IMR-90 (cell line): ENCODE results near the gene ABCA2. TPM values are rescaled to one million over a fixed set of nuclear protein-coding genes. Genes with fewer than 3 reads are reported as not detected.

ENCODE experiments used
- ATAC-seq: fragments of 200-7000 bp; cut with Tn5 transposase; 2 replicates; pipeline ENCODE4 v1.9.1; 2020; ENCODE audit warnings: low read depth, mild to moderate bottlenecking, moderate library complexity
- BruUV-seq: library from RNA; stranded (reverse); fragments of 400-500 nt; replicated peaks from 2 replicates; lab custom pipeline; 2021; lab: Mats Ljungman, UMichigan
- CTCF ChIA-PET: fragments of 300-600 bp; formaldehyde crosslinking; extraction: SDS; loops from one replicate; lab custom pipeline; 2021; ENCODE audit warnings: antibody characterized with exemption; lab: Yijun Ruan, JAX
- POLR2A ChIA-PET: fragments of 300-600 bp; sonication (Branson Sonifier 250); formaldehyde crosslinking; loops from one replicate; lab custom pipeline; 2022; ENCODE audit warnings: antibody characterized with exemption; ENCODE audit not compliant: unreplicated experiment; lab: Charles Lee
- DNase-seq: peaks from one replicate; pipeline ENCODE4 v3.0.0; 2013
- H2AFZ ChIP-seq: replicated peaks from 2 replicates; pipeline ENCODE3; 2013; ENCODE audit warnings: low read length, mild to moderate bottlenecking; ENCODE audit not compliant: poor library complexity
- H2AK5ac ChIP-seq: 2 replicates; pipeline ENCODE4 v1.6.1; 2013; ENCODE audit warnings: low read depth, low read length, inconsistent platforms
- H2AK9ac ChIP-seq: replicated peaks from 2 replicates; pipeline ENCODE3; 2013; ENCODE audit warnings: mild to moderate bottlenecking, low read depth, low read length, moderate library complexity; ENCODE audit not compliant: poor library complexity
- H2BK120ac ChIP-seq: 2 replicates; pipeline ENCODE4 v1.6.1; 2013; ENCODE audit warnings: low read depth, low read length, inconsistent platforms
- H2BK15ac ChIP-seq: 3 replicates; pipeline ENCODE4 v1.6.1; 2013; ENCODE audit warnings: low read depth, low read length, inconsistent platforms
- H2BK20ac ChIP-seq: 2 replicates; pipeline ENCODE4 v1.6.1; 2013; ENCODE audit warnings: low read depth, mild to moderate bottlenecking, inconsistent platforms, low read length, moderate library complexity
- H2BK5ac ChIP-seq: 2 replicates; pipeline ENCODE4 v1.6.1; 2013; ENCODE audit warnings: mild to moderate bottlenecking, low read depth, low read length, inconsistent platforms; ENCODE audit not compliant: poor library complexity, severe bottlenecking
- H3K14ac ChIP-seq: replicated peaks from 2 replicates; pipeline ENCODE4 v1.6.1; 2013; ENCODE audit warnings: low read depth, low read length, inconsistent platforms
- H3K18ac ChIP-seq: 2 replicates; pipeline ENCODE4 v1.6.1; 2013; ENCODE audit warnings: low read depth, low read length, control low read depth
- H3K23ac ChIP-seq: 2 replicates; pipeline ENCODE4 v1.6.1; 2013; ENCODE audit warnings: low read depth, low read length, inconsistent platforms
- H3K27ac ChIP-seq: 2 replicates; pipeline ENCODE4 v1.5.1; 2013; ENCODE audit warnings: mild to moderate bottlenecking, control low read depth, low read length; ENCODE audit not compliant: insufficient read depth
- H3K27me3 ChIP-seq: 2 replicates; pipeline ENCODE4 v1.6.1; 2013; ENCODE audit warnings: low read length; ENCODE audit not compliant: control insufficient read depth, insufficient read depth
- H3K36me3 ChIP-seq: 2 replicates; pipeline ENCODE4 v1.6.1; 2013; ENCODE audit warnings: low read length, mixed read lengths; ENCODE audit not compliant: control insufficient read depth, insufficient read depth
- H3K4ac ChIP-seq: 2 replicates; pipeline ENCODE4 v1.6.1; 2013; ENCODE audit warnings: low read depth, low read length, inconsistent platforms
- H3K4me1 ChIP-seq: 2 replicates; pipeline ENCODE4 v1.6.1; 2013; ENCODE audit warnings: low read length, mixed read lengths; ENCODE audit not compliant: control insufficient read depth, insufficient read depth
- H3K4me2 ChIP-seq: 2 replicates; pipeline ENCODE4 v1.6.1; 2013; ENCODE audit warnings: low read depth, mild to moderate bottlenecking, control low read depth, low read length, moderate library complexity
- H3K4me3 ChIP-seq: 2 replicates; pipeline ENCODE4 v1.5.1; 2013; ENCODE audit warnings: low read depth, mild to moderate bottlenecking, control low read depth, low read length, moderate library complexity; ENCODE audit not compliant: insufficient read depth
- H3K56ac ChIP-seq: 2 replicates; pipeline ENCODE4 v1.6.1; 2013; ENCODE audit warnings: low read length, inconsistent platforms; ENCODE audit not compliant: insufficient read depth; ENCODE audit errors: extremely low read depth
- H3K79me1 ChIP-seq, 2 experiments: 2 replicates each; pipeline ENCODE4 v1.6.1; 2013; ENCODE audit warnings: low read length in 2 of 2, inconsistent platforms in 1 of 2, low read depth in 1 of 2
- H3K9ac ChIP-seq: 2 replicates; pipeline ENCODE4 v1.6.1; 2013; ENCODE audit warnings: low read depth, low read length, control low read depth
- H3K9me1 ChIP-seq: 2 replicates; pipeline ENCODE4 v1.6.1; 2013; ENCODE audit warnings: low read length, inconsistent platforms; ENCODE audit not compliant: insufficient read depth
- H3K9me3 ChIP-seq: 2 replicates; pipeline ENCODE4 v1.6.1; 2013; ENCODE audit warnings: low read length; ENCODE audit not compliant: control insufficient read depth, insufficient read depth
- H4K20me1 ChIP-seq: 2 replicates; pipeline ENCODE4 v1.6.1; 2013; ENCODE audit warnings: low read length, inconsistent platforms; ENCODE audit not compliant: insufficient read depth
- H4K5ac ChIP-seq: 2 replicates; pipeline ENCODE4 v1.6.1; 2013; ENCODE audit warnings: mild to moderate bottlenecking, low read depth, low read length, control low read depth
- H4K8ac ChIP-seq, 2 experiments: 2 replicates each; pipeline ENCODE4 v1.6.1; 2013; ENCODE audit warnings: low read depth in 2 of 2, low read length in 2 of 2, control low read depth in 1 of 2, inconsistent platforms in 1 of 2
- H4K91ac ChIP-seq: 2 replicates; pipeline ENCODE4 v1.6.1; 2013; ENCODE audit warnings: low read depth, low read length, inconsistent platforms; ENCODE audit not compliant: insufficient read depth
- CHD1 ChIP-seq: IDR thresholded peaks from 2 replicates; pipeline ENCODE4 v1.6.1; 2012; ENCODE audit warnings: low read depth, low read length, improper control_type of control experiment
- RCOR1 ChIP-seq: IDR thresholded peaks from 2 replicates; pipeline ENCODE4 v1.6.1; 2012; ENCODE audit warnings: mild to moderate bottlenecking, low read length, improper control_type of control experiment; ENCODE audit not compliant: insufficient replicate concordance
- USF2 ChIP-seq: fragments of 150-350 bp; IDR thresholded peaks from 2 replicates; pipeline ENCODE4 v1.6.1; 2017; ENCODE audit warnings: mild to moderate bottlenecking, antibody characterized with exemption, low read length, low read depth
- WGBS, 2 experiments: methylation state at CpG; one replicate each; pipeline versions ENCODE4 v1.1.5 to v1.1.7; 2013; ENCODE audit warnings: missing lambda C conversion rate in 2 of 2; ENCODE audit not compliant: insufficient read length in 1 of 2; ENCODE audit errors: extremely low coverage in 2 of 2; 5-methylcytosine and 5-hydroxymethylcytosine counted together
- dilution Hi-C: fragments of 300-500 bp; cut with HindIII; formaldehyde crosslinking; loops from one replicate; pipeline ENCODE4 v1.14.3; 2018; ENCODE audit warnings: low sequenced_read_pairs; ENCODE audit not compliant: unreplicated experiment
- in situ Hi-C: fragments of 300-500 bp; cut with MboI; formaldehyde crosslinking; loops from 3 replicates; pipeline ENCODE4 v1.14.3; 2019; ENCODE audit warnings: low sequenced_read_pairs, inconsistent platforms, mixed read lengths
- intact Hi-C: fragments of 100-400 bp; cut with micrococcal nuclease; formaldehyde crosslinking; loops from 2 replicates; pipeline ENCODE4 v1.10.0; 2022
- polyA plus RNA-seq, 3 experiments: library from polyadenylated mRNA; depleted of rRNA; stranded (reverse); fragments of >200 nt; gene quantifications; 2 replicates each; pipeline ENCODE4 v1.2.3, GENCODE V29; 2012; ENCODE audit warnings: low replicate concordance in 1 of 3
- total RNA-seq: library from RNA; depleted of rRNA; stranded (reverse); fragments of >200 nt; gene quantifications from 2 replicates; pipeline ENCODE4 v1.2.3, GENCODE V29; 2012

Gene ABCA2
- total and polyA plus RNA-seq, 2 of the 4 experiments (the other 2 are of a cell fraction), result 3.8 to 46.0 TPM

GRCh38 chr9:137006116-137007003 is 21.7 kb downstream of the ABCA2 start:
- in situ Hi-C loops, result no loop called here

More at GRCh38 chr9:137006116-137007003, 21.7 kb downstream of the ABCA2 start:
- peaks cover 13% of the 10 kb centered on the region for H3K36me3 ChIP-seq
- H2BK120ac ChIP-seq, result no peak overlapping the region
- H3K79me1 ChIP-seq, result no peaks in the 10 kb centered on the region
- peaks cover 8% of the 10 kb centered on the region for H4K20me1 ChIP-seq
- no peak overlapping the region for H3K4me3 ChIP-seq
- CTCF ChIA-PET, result interaction anchor here (0.6 kb wide), 1 partner anchor 22 kb away, joined by 3 read pairs; no protein-coding TSS in a partner anchor
- no peaks in the 10 kb centered on the region for H3K9me3 ChIP-seq
- H2AK9ac ChIP-seq, result peak overlapping the region; percentile 65
- H3K9ac ChIP-seq, result no peak overlapping the region
- H2BK15ac ChIP-seq, result no peak overlapping the region
- POLR2A ChIA-PET, result no interaction called here
- no peak overlapping the region for H3K4ac ChIP-seq
- H3K27ac ChIP-seq, result no peak overlapping the region
- no peak overlapping the region for H3K23ac ChIP-seq
- peaks cover 11% of the 10 kb centered on the region for H3K4me1 ChIP-seq
- no peak overlapping the region for H4K8ac ChIP-seq
- no peaks in the 10 kb centered on the region for H3K27me3 ChIP-seq
- no peak overlapping the region for H3K4me2 ChIP-seq
- no peak for TF ChIP-seq USF2
- no peak for TF ChIP-seq RCOR1
- TF ChIP-seq CHD1, result no peak
- DNase-seq, result peak; percentile 9
- H3K14ac ChIP-seq, result no peak overlapping the region
- BruUV-seq, result no TSS peak
- peak overlapping the region; percentile 73; the same call in 1 of the 2 replicates for H2AK5ac ChIP-seq
- H3K18ac ChIP-seq, result no peak overlapping the region
- intact Hi-C loops, result loop anchor here (2.0 kb wide), 1 partner anchor 22 kb away; the partner anchor contains the start of gene ABCA2
- no peak overlapping the region for H3K56ac ChIP-seq
- H3K9me1 ChIP-seq, result peaks cover 5% of the 10 kb centered on the region; the same call in 1 of the 2 replicates
- dilution Hi-C loops, result no loop called here
- no peak overlapping the region for H4K91ac ChIP-seq
- H2AFZ ChIP-seq, result peak overlapping the region; percentile 51
- no peak overlapping the region for H2BK5ac ChIP-seq
- WGBS, 2 experiments, result 86% methylated on average over 7 of the region's 24 CpGs; no CpG with 5 or more reads in 1 of the 2 experiments
- peak; percentile 6; the same call in 1 of the 2 replicates for ATAC-seq
- no peak overlapping the region for H2BK20ac ChIP-seq
- no peak overlapping the region for H4K5ac ChIP-seq
